ENCODE data around the gene RFTN1. TPM values are rescaled to one million over a fixed set of nuclear protein-coding genes. Genes with fewer than 3 reads are reported as not detected.

The RFTN1 gene
- total RNA-seq, 4 donors from 2014 or later = 32.0 to 187 (median 47.6) TPM

DNA sequence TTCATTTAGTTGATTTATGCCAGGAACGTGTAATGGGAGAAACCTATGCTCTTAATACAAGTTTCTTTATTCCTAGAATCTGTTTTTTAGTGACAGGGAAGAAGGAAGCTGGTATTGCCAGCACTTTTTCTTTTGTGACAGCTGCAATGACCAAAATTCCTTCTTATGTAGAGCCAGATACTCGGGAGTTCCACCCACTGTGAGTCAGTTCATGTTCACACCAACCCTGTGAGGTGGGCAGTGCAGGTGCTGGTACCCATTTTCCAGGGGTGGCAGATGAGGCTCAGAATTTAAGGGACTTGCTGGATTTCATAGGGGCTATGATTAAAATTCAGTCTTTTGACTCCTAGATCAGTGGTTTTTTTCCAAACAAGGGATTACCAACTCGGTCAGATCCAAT, 213.8 kb downstream of the RFTN1 start:
- Histone ChIP-seq H3K27ac (no peak overlapping the region), H3K4me1 (peaks cover 0 to 7% of the 10 kb centered on the region in 2 donors), H3K4me3 (no peak overlapping the region), H3K27me3 (no peaks in the 10 kb centered on the region), H3K9me3 (no peaks in the 10 kb centered on the region), H3K36me3 (no peaks in the 10 kb centered on the region)
- intact Hi-C loops (cut with DNase I; ENCODE audit: low total_unique reads) = loop anchor here (10.0 kb wide), 2 partner anchors 215 to 245 kb away; partner anchors contain the start of gene RFTN1
- TF ChIP-seq POLR2A (IDR thresholded peaks at IDR 0.05) = no peak
- TF ChIP-seq, protein P1, sequence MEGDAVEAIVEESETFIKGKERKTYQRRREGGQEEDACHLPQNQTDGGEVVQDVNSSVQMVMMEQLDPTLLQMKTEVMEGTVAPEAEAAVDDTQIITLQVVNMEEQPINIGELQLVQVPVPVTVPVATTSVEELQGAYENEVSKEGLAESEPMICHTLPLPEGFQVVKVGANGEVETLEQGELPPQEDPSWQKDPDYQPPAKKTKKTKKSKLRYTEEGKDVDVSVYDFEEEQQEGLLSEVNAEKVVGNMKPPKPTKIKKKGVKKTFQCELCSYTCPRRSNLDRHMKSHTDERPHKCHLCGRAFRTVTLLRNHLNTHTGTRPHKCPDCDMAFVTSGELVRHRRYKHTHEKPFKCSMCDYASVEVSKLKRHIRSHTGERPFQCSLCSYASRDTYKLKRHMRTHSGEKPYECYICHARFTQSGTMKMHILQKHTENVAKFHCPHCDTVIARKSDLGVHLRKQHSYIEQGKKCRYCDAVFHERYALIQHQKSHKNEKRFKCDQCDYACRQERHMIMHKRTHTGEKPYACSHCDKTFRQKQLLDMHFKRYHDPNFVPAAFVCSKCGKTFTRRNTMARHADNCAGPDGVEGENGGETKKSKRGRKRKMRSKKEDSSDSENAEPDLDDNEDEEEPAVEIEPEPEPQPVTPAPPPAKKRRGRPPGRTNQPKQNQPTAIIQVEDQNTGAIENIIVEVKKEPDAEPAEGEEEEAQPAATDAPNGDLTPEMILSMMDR (IDR thresholded peaks at IDR 0.05) = no peak
- no peak for DNase-seq

DNA sequence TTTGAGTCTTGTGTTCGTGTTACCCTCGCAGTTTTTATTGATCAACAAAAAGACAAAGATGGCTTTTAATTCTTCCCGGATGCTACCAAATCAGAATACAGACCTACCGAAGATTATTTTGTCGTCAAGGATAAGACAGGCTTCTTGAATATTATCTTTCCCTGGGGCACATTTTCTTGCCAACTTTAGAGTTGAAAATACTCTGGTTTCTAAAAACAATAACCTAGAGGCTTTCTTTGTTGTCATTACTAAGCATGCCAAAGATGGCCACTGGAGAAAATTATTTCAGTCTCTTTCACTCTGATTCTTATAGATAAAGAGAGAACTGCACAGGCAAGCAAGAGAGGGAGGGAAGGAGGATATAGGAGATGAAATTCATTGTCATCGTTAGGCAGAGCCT, 214.6 kb downstream of the RFTN1 start:
- Histone ChIP-seq H3K4me1 (peaks cover 0 to 7% of the 10 kb centered on the region in 2 donors), H3K27ac (peak overlapping the region in 1 of 2 donors; percentile 35), H3K9me3 (no peaks in the 10 kb centered on the region), H3K36me3 (no peaks in the 10 kb centered on the region), H3K4me3 (no peak overlapping the region), H3K27me3 (no peaks in the 10 kb centered on the region)
- no peak for DNase-seq
- intact Hi-C loops (cut with DNase I; ENCODE audit: low total_unique reads) = loop anchor here (10.0 kb wide), 2 partner anchors 216 to 246 kb away; partner anchors contain the start of gene RFTN1
- TF ChIP-seq POLR2A (IDR thresholded peaks at IDR 0.05) = no peak
- TF ChIP-seq, protein P1 (IDR thresholded peaks at IDR 0.05) = no peak

DNA sequence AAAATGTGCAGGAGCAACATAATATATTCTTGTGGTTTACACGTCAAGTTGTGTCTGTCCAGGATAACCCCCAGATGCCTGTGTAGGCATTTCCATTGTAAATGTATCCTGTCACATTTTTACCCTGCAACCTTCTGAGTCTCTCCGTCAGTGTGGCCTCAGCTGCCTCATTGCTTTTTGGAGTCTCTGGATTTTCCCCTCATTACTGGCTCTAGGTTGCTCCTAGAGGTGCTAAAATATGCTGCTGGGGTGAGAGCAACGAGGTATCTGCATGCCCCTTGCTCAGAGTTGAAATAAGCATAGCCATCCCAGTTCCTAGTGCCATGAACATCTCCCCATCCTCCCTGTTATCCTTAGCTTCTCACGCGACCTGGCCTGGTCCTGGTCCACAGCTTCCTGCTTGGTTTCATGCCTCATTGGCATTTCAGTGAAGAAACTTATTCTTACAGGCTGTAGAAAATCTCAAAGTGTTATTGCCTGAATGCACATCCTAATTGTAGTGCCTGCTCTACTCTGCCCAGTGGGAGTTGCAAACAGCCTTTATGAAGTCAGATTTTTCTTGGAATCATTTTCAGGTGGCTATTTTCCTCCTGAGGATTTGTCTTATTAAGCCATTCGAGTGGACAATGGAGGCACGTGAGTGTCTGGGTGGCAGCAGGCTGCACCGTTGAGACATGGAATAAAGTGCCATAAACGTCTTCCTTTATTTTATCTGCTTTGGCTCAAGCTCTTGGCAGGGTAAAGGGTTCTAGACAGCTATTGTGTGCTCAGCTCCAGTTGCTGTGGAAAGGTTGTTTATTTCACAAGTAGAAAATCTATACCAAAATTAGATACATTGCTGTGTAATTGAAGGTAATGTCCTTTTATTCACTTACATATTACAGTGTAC, 215.3 kb downstream of the RFTN1 start:
- no peak overlapping the region for H3K4me3 ChIP-seq
- H3K27me3 ChIP-seq = no peaks in the 10 kb centered on the region
- DNase-seq = no peak
- H3K9me3 ChIP-seq = no peaks in the 10 kb centered on the region
- TF ChIP-seq POLR2A (IDR thresholded peaks at IDR 0.05) = no peak
- TF ChIP-seq, protein P1 (IDR thresholded peaks at IDR 0.05) = no peak
- intact Hi-C loops (cut with DNase I; ENCODE audit: low total_unique reads) = loop anchor here (10.0 kb wide), 2 partner anchors 217 to 247 kb away; partner anchors contain the start of gene RFTN1
- H3K36me3 ChIP-seq = no peaks in the 10 kb centered on the region
- H3K27ac ChIP-seq = peak overlapping the region in 1 of 2 donors; percentile 35
- H3K4me1 ChIP-seq = peaks cover 0 to 5% of the 10 kb centered on the region in 2 donors

DNA sequence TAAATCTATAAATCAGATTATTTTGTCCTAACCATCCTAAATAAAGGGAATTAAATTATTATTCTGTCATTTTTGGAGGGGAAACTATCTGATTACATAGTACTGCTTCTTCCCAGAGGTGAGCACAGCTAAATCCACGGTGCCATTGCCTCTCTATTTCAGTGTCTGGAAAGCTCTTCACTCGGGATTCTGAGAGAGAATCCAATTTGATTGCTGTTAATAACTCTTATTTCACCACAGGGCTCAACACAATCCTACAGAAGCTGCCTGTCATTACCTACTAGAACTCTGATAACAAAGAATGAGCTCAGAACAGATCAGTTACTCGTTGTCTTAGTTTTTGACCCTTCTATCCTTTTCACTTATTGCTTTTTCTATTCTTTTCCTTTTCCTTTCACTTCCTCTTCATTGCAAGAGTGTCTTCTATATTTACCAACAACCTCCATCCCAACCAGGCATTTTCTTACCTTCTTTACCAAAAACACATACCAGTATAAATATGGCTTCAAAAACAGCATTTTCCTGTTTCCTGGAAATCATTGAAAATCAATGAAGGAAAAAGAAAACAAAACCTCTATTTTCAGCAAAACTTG, 218.1 kb downstream of the RFTN1 start:
- intact Hi-C loops (cut with DNase I; ENCODE audit: low total_unique reads) = loop anchor here (10.0 kb wide), 2 partner anchors 219 to 249 kb away; partner anchors contain the start of gene RFTN1
- Histone ChIP-seq H3K9me3 (no peaks in the 10 kb centered on the region), H3K27ac (no peak overlapping the region), H3K4me1 (no peaks in the 10 kb centered on the region), H3K36me3 (no peaks in the 10 kb centered on the region), H3K27me3 (no peaks in the 10 kb centered on the region), H3K4me3 (no peak overlapping the region)
- TF ChIP-seq POLR2A (IDR thresholded peaks at IDR 0.05) = no peak
- TF ChIP-seq, protein P1 (IDR thresholded peaks at IDR 0.05) = no peak
- no peak for DNase-seq

DNA sequence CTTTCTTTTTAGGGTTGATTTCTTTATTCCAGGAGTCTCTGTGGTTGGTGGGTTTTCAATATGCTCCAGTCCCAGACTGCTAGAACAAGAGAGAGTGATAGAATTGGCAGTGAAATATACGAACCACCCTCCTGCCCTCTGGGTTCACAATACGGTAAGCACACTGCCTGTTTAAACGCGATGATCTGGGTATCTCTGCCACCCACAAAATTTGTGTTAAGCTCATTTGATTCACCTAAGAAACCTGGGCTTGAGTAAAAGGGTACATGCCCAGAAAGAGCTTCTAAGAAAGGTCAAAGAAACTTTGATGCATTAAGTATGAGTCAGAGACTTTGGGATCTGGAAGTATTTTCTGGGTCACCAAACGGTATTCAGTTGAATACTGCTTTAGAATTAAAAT, 218.7 kb downstream of the RFTN1 start:
- no peak for TF ChIP-seq POLR2A (IDR thresholded peaks at IDR 0.05)
- TF ChIP-seq, protein P1 (IDR thresholded peaks at IDR 0.05) = no peak
- Histone ChIP-seq H3K9me3 (no peaks in the 10 kb centered on the region), H3K4me3 (no peak overlapping the region), H3K36me3 (no peaks in the 10 kb centered on the region), H3K27me3 (no peaks in the 10 kb centered on the region), H3K4me1 (no peaks in the 10 kb centered on the region), H3K27ac (no peak overlapping the region)
- intact Hi-C loops (cut with DNase I; ENCODE audit: low total_unique reads) = loop anchor here (10.0 kb wide), 2 partner anchors 220 to 250 kb away; partner anchors contain the start of gene RFTN1
- no peak for DNase-seq

All from uterus (tissue), 4 donors.